Measurements from ENCODE around the gene RAB11B. TPM values are rescaled to one million over a fixed set of nuclear protein-coding genes. Genes with fewer than 3 reads are reported as not detected.

Gene RAB11B
- total and polyA plus RNA-seq, 4 donors: 27.3 to 91.2 (median 45.0) TPM

DNA sequence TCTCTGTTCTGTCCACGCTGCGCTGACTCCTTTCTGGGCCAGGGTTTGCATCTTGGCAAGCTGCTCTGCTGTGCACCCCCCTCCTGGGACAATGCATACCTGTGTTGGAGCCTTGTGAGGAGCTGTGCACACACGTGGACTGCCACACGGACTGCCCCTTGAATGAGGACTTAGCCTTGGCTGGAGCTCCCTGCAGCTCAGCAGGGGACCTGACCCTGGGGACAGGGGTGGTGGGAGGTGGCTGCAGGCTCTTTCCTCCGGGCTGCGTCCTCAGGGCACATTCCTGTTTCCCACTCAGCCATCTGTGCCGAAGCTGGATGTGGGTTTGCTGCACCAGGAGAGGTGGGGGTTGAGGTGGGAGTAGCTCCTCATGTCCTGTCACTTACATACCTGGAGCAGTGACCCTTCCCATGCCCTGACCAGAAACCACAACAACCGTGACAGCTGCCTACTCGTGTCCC is 8.2 kb downstream of the RAB11B start:
- Histone ChIP-seq H3K27ac (ENCODE audit: low read depth in 1 of 2, low read length in 2 of 2) (no peak overlapping the region), H3K4me1 (ENCODE audit: control insufficient read depth in 4 of 4, insufficient read depth in 4 of 4, low read length in 3 of 4) (peaks cover 8 to 35% (median 25%) of the 10 kb centered on the region in 4 donors), H3K36me3 (ENCODE audit: control insufficient read depth in 4 of 4, insufficient read depth in 3 of 4, low read depth in 1 of 4, low read length in 3 of 4) (peaks cover 9 to 23% (median 15%) of the 10 kb centered on the region in 4 donors), H3K27me3 (ENCODE audit: control insufficient read depth in 4 of 4, insufficient read depth in 4 of 4, low read length in 3 of 4) (no peaks in the 10 kb centered on the region), H3K4me3 (ENCODE audit: low read depth in 1 of 3, low read length in 3 of 3) (no peak overlapping the region), H3K9ac (ENCODE audit: low read depth in 1 of 2, low read length in 2 of 2) (no peak overlapping the region), H3K9me3 (ENCODE audit: control insufficient read depth in 4 of 4, low read length in 3 of 4) (no peaks in the 10 kb centered on the region)
- no peak for DNase-seq (ENCODE audit: low spot score)
- TF ChIP-seq, protein P1, sequence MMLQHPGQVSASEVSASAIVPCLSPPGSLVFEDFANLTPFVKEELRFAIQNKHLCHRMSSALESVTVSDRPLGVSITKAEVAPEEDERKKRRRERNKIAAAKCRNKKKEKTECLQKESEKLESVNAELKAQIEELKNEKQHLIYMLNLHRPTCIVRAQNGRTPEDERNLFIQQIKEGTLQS (IDR thresholded peaks at IDR 0.05): no peak
- no peak for TF ChIP-seq HNF4G (IDR thresholded peaks at IDR 0.05)
- no peak for TF ChIP-seq JUND (IDR thresholded peaks at IDR 0.05)
- no peak for TF ChIP-seq RXRA (IDR thresholded peaks at IDR 0.05)
- TF ChIP-seq, protein P2, sequence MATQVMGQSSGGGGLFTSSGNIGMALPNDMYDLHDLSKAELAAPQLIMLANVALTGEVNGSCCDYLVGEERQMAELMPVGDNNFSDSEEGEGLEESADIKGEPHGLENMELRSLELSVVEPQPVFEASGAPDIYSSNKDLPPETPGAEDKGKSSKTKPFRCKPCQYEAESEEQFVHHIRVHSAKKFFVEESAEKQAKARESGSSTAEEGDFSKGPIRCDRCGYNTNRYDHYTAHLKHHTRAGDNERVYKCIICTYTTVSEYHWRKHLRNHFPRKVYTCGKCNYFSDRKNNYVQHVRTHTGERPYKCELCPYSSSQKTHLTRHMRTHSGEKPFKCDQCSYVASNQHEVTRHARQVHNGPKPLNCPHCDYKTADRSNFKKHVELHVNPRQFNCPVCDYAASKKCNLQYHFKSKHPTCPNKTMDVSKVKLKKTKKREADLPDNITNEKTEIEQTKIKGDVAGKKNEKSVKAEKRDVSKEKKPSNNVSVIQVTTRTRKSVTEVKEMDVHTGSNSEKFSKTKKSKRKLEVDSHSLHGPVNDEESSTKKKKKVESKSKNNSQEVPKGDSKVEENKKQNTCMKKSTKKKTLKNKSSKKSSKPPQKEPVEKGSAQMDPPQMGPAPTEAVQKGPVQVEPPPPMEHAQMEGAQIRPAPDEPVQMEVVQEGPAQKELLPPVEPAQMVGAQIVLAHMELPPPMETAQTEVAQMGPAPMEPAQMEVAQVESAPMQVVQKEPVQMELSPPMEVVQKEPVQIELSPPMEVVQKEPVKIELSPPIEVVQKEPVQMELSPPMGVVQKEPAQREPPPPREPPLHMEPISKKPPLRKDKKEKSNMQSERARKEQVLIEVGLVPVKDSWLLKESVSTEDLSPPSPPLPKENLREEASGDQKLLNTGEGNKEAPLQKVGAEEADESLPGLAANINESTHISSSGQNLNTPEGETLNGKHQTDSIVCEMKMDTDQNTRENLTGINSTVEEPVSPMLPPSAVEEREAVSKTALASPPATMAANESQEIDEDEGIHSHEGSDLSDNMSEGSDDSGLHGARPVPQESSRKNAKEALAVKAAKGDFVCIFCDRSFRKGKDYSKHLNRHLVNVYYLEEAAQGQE (IDR thresholded peaks at IDR 0.05): no peak
- no peak for TF ChIP-seq TAF1 (conservative IDR thresholded peaks at IDR 0.05)
- TF ChIP-seq HNF4A (conservative IDR thresholded peaks at IDR 0.05): no peak
- TF ChIP-seq YY1 (IDR thresholded peaks at IDR 0.05): no peak
- no peak for TF ChIP-seq FOXA2 (IDR thresholded peaks at IDR 0.05)
- TF ChIP-seq SP1 (IDR thresholded peaks at IDR 0.05): no peak
- 68% methylated on average over 9 of the region's 9 CpGs for WGBS

DNA sequence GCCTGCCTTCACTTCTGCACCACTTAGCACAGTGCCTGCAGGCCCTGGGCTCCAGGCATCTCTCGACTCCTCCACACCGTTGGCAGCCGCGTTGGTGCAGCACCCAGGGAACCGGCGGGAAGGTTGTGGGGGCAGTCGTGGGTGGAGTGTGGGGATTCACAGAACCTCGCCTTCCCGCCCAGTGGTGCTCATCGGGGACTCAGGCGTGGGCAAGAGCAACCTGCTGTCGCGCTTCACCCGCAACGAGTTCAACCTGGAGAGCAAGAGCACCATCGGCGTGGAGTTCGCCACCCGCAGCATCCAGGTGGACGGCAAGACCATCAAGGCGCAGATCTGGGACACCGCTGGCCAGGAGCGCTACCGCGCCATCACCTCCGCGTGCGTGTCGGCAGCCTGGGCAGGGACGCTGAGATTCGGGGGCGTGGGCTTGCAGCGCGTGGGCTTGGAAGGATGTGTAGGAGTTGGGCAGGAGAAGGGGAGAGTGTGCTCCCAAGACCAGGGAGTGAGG is 9.6 kb downstream of the RAB11B start:
- H3K27ac ChIP-seq (ENCODE audit: low read depth in 1 of 2, low read length in 2 of 2): no peak overlapping the region
- no peak overlapping the region for H3K4me3 ChIP-seq (ENCODE audit: low read depth in 1 of 3, low read length in 3 of 3)
- TF ChIP-seq TAF1 (conservative IDR thresholded peaks at IDR 0.05) (no peak), FOXA2 (IDR thresholded peaks at IDR 0.05) (no peak), GABPA (IDR thresholded peaks at IDR 0.05 in 1 of 2, conservative IDR thresholded peaks at IDR 0.05 in 1 of 2) (no peak), RXRA (IDR thresholded peaks at IDR 0.05) (no peak), FOXA1 (IDR thresholded peaks at IDR 0.05) (no peak), RAD21 (IDR thresholded peaks at IDR 0.05) (no peak), JUND (IDR thresholded peaks at IDR 0.05) (no peak)
- TF ChIP-seq, protein P2 (IDR thresholded peaks at IDR 0.05): no peak
- TF ChIP-seq, protein P1 (IDR thresholded peaks at IDR 0.05): no peak
- TF ChIP-seq, protein P3, sequence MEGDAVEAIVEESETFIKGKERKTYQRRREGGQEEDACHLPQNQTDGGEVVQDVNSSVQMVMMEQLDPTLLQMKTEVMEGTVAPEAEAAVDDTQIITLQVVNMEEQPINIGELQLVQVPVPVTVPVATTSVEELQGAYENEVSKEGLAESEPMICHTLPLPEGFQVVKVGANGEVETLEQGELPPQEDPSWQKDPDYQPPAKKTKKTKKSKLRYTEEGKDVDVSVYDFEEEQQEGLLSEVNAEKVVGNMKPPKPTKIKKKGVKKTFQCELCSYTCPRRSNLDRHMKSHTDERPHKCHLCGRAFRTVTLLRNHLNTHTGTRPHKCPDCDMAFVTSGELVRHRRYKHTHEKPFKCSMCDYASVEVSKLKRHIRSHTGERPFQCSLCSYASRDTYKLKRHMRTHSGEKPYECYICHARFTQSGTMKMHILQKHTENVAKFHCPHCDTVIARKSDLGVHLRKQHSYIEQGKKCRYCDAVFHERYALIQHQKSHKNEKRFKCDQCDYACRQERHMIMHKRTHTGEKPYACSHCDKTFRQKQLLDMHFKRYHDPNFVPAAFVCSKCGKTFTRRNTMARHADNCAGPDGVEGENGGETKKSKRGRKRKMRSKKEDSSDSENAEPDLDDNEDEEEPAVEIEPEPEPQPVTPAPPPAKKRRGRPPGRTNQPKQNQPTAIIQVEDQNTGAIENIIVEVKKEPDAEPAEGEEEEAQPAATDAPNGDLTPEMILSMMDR (IDR thresholded peaks at IDR 0.05; ENCODE audit: low read depth, low read length, missing input control): no peak
- no peaks in the 10 kb centered on the region for H3K27me3 ChIP-seq (ENCODE audit: control insufficient read depth in 4 of 4, insufficient read depth in 4 of 4, low read length in 3 of 4)
- DNase-seq (ENCODE audit: low spot score): no peak
- H3K4me1 ChIP-seq (ENCODE audit: control insufficient read depth in 4 of 4, insufficient read depth in 4 of 4, low read length in 3 of 4): peaks cover 0 to 23% (median 12%) of the 10 kb centered on the region in 4 donors
- no peak overlapping the region for H3K9ac ChIP-seq (ENCODE audit: low read depth in 1 of 2, low read length in 2 of 2)
- WGBS: 95% methylated on average over 34 of the region's 34 CpGs
- no peaks in the 10 kb centered on the region for H3K9me3 ChIP-seq (ENCODE audit: control insufficient read depth in 4 of 4, low read length in 3 of 4)
- H3K36me3 ChIP-seq (ENCODE audit: control insufficient read depth in 4 of 4, insufficient read depth in 3 of 4, low read depth in 1 of 4, low read length in 3 of 4): peaks cover 9 to 35% (median 19%) of the 10 kb centered on the region in 4 donors
